Transverse colon (tissue), 4 donors: Measurements from ENCODE around the gene VSIG1. TPM values are rescaled to one million over a fixed set of nuclear protein-coding genes. Genes with fewer than 3 reads are reported as not detected.

Source experiments
- DNase-seq: peaks from one replicate; pipeline ENCODE4 v3.0.0-alpha.2; 2019
- H3K27ac ChIP-seq, 4 donors: fragments of 200-600 bp; sonication (generic); 2 replicates each; pipeline ENCODE4 v1.5.1; 2016 to 2018; ENCODE audit warnings: inconsistent platforms in 4 of 4
- H3K27me3 ChIP-seq: fragments of 200-600 bp; sonication (generic); 2 replicates; pipeline ENCODE4 v1.5.1; 2017; ENCODE audit warnings: inconsistent platforms
- H3K36me3 ChIP-seq, 4 donors: fragments of 200-600 bp; sonication (generic); 2 replicates each; pipeline ENCODE4 v1.5.1; 2017 to 2019; ENCODE audit warnings: inconsistent platforms in 4 of 4
- H3K4me1 ChIP-seq, 4 donors: fragments of 200-600 bp; sonication (generic); 2 replicates each; pipeline ENCODE4 v1.5.1; 2017 to 2020; ENCODE audit warnings: inconsistent platforms in 4 of 4
- H3K4me3 ChIP-seq, 4 donors: fragments of 200-600 bp; sonication (generic); 1 replicate in 1 of 4; 2 replicates in 3 of 4; pipeline versions ENCODE4 v1.5.1 to v1.6.1; 2017 to 2019; ENCODE audit warnings: inconsistent platforms in 4 of 4
- H3K9me3 ChIP-seq, 2 donors: fragments of 200-600 bp; sonication (generic); 2 replicates each; pipeline ENCODE4 v1.5.1; 2017 to 2019; ENCODE audit warnings: inconsistent platforms in 2 of 2
- CTCF ChIP-seq, 5 experiments: fragments of 200-600 bp in 3 of 5; fragments of 450-650 bp in 2 of 5; sonication (generic) in 3 of 5; IDR thresholded peaks; 1 replicate in 2 of 5; 2 replicates in 3 of 5; pipeline ENCODE4 v1.5.1; 2016 to 2017; ENCODE audit warnings: antibody characterized with exemption in 5 of 5, inconsistent platforms in 3 of 5, mild to moderate bottlenecking in 2 of 5, moderate library complexity in 1 of 5
- EP300 ChIP-seq: sonication (generic); formaldehyde crosslinking; IDR thresholded peaks from one replicate; pipeline ENCODE4 v1.6.1; 2017; ENCODE audit warnings: antibody characterized with exemption, low read depth
- POLR2A ChIP-seq: fragments of 450-650 bp; IDR thresholded peaks from one replicate; pipeline ENCODE4 v1.6.1; 2016; ENCODE audit warnings: antibody characterized with exemption, mild to moderate bottlenecking, moderate library complexity
- POLR2AphosphoS5 ChIP-seq, 3 donors: sonication (generic); formaldehyde crosslinking; IDR thresholded peaks; one replicate each; pipeline ENCODE4 v1.6.1; 2016; ENCODE audit warnings: antibody characterized with exemption in 3 of 3
- WGBS, 2 donors: methylation state at CpG; one replicate each; pipeline ENCODE4 v1.1.5; 2018; ENCODE audit warnings: low coverage in 1 of 2; 5-methylcytosine and 5-hydroxymethylcytosine counted together
- in situ Hi-C, 4 donors: fragments of 200-750 bp; cut with MboI; loops; one replicate each; pipeline versions ENCODE4 v1.15.0 to v1.15.1; 2017; ENCODE audit warnings: low sequenced_read_pairs in 3 of 4, low pct_ligation_motif_present in 1 of 4, low pct_unique_long_range_greater_than_20kb in 1 of 4
- intact Hi-C: fragments of 100-400 bp; cut with DNase I; formaldehyde crosslinking; loops from one replicate; pipeline ENCODE4 v1.15.1; 2023; ENCODE audit warnings: low total_unique reads
- total RNA-seq, 4 donors: library from RNA; depleted of rRNA; stranded (reverse); fragments of >200 nt; gene quantifications; one replicate each; pipeline ENCODE4 v1.1.0, GENCODE V29; 2016

Gene VSIG1
- total RNA-seq, 4 donors from 2014 or later: 0.37 to 0.68 TPM; not detected in 2

GRCh38 chrX:108029928-108030711, 14.7 kb upstream of the VSIG1 start:
- Histone ChIP-seq H3K36me3 (no peaks in the 10 kb centered on the region), H3K4me1 (peaks cover 0 to 21% (median 3%) of the 10 kb centered on the region in 4 donors), H3K9me3 (no peaks in the 10 kb centered on the region), H3K27ac (no peak overlapping the region), H3K4me3 (no peak overlapping the region), H3K27me3 (no peaks in the 10 kb centered on the region)
- in situ Hi-C loops (loop anchor here in 1 of 4 donors (10.0 kb wide), 1 partner anchor 45 kb away; no protein-coding TSS in a partner anchor), intact Hi-C loops (no loop called here)
- no peak for DNase-seq
- WGBS, 2 donors: 77 to 100% methylated on average over 2 to 5 of the region's 5 CpGs
- TF ChIP-seq POLR2A: no peak
- no peak for TF ChIP-seq POLR2AphosphoS5 (IDR thresholded peaks at IDR 0.05)
- TF ChIP-seq EP300: no peak
- TF ChIP-seq CTCF (IDR thresholded peaks at IDR 0.05): no peak

- no peaks in the 10 kb centered on the region for H3K27me3 ChIP-seq
- H3K9me3 ChIP-seq: no peaks in the 10 kb centered on the region
- TF ChIP-seq POLR2AphosphoS5 (IDR thresholded peaks at IDR 0.05) (no peak), POLR2A (no peak), EP300 (no peak), CTCF (IDR thresholded peaks at IDR 0.05) (no peak)
- intact Hi-C loops (no loop called here), in situ Hi-C loops (no loop called here)
- H3K4me1 ChIP-seq: peaks cover 0 to 24% (median 3%) of the 10 kb centered on the region in 4 donors
- 92% methylated on average over 5 of the region's 5 CpGs; no CpG with 5 or more reads in 1 of the 2 donors for WGBS, 2 donors
- no peak overlapping the region for H3K4me3 ChIP-seq
- no peaks in the 10 kb centered on the region for H3K36me3 ChIP-seq
- no peak overlapping the region for H3K27ac ChIP-seq
- no peak for DNase-seq
These were observed 11.9 kb upstream of the VSIG1 start for GRCh38 chrX:108032944-108033343.

GRCh38 chrX:108033890-108034289, 11.0 kb upstream of the VSIG1 start:
- TF ChIP-seq CTCF (IDR thresholded peaks at IDR 0.05): no peak
- TF ChIP-seq POLR2AphosphoS5 (IDR thresholded peaks at IDR 0.05): no peak
- no peak for TF ChIP-seq EP300
- TF ChIP-seq POLR2A: no peak
- Histone ChIP-seq H3K27me3 (no peaks in the 10 kb centered on the region), H3K9me3 (no peaks in the 10 kb centered on the region), H3K27ac (peak overlapping the region in 3 of 4 donors; percentile 7 to 24 (median 19)), H3K4me3 (no peak overlapping the region), H3K4me1 (peaks cover 0 to 24% (median 3%) of the 10 kb centered on the region in 4 donors), H3K36me3 (no peaks in the 10 kb centered on the region)
- no peak for DNase-seq
- intact Hi-C loops (no loop called here), in situ Hi-C loops (no loop called here)
- WGBS, 2 donors: 65% methylated on average over 3 of the region's 3 CpGs; no CpG with 5 or more reads in 1 of the 2 donors

GRCh38 chrX:108034725-108035124, 10.1 kb upstream of the VSIG1 start:
- no peaks in the 10 kb centered on the region for H3K27me3 ChIP-seq
- peak overlapping the region in 3 of 4 donors; percentile 1 to 55 (median 7) for H3K27ac ChIP-seq
- WGBS, 2 donors: 46 to 53% methylated on average over 2 to 3 of the region's 3 CpGs
- H3K36me3 ChIP-seq: no peaks in the 10 kb centered on the region
- H3K4me1 ChIP-seq: peaks cover 0 to 24% (median 3%) of the 10 kb centered on the region in 4 donors
- no peak for DNase-seq
- no peaks in the 10 kb centered on the region for H3K9me3 ChIP-seq
- intact Hi-C loops (no loop called here), in situ Hi-C loops (no loop called here)
- TF ChIP-seq POLR2A (no peak), POLR2AphosphoS5 (IDR thresholded peaks at IDR 0.05) (no peak), EP300 (no peak), CTCF (IDR thresholded peaks at IDR 0.05) (no peak)
- H3K4me3 ChIP-seq: no peak overlapping the region
